8988T (cell line): Measurements from ENCODE around the gene SCCPDH.

Experiments
- DNase-seq: peaks from one replicate; pipeline ENCODE4 v3.0.0; 2011

The SCCPDH gene

DNA sequence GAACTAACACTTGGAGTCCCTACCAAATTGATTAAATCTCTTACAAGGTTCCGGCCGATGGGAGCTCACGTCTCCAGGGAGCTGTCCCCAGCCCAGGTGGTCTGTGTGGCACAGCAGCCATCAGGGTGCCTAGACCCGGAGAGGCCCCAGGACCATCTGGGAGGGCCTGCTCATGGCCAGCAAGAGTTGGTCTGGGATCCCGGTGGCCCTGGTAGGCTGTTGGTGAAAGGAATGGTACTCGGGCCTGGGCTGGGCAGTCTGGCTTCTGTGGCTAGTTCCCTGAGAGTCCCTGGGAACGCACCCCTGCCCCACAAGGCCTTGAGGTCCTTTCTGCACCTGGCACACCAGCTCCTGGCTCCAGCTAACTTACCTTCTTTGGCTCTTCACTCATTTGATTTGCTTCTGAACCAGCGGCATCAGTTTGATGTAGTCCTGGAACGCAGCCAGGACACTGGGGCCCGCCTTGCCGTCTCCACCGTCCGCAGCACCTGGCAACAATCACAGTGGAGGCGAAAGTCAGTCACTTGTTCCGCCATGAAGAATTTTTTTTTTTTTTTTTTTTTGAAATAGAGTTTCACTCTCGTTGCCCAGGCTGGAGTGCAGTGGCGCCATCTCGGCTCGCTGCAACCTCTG lies 62.5 kb downstream of the SCCPDH start:
- no peak for DNase-seq

DNA sequence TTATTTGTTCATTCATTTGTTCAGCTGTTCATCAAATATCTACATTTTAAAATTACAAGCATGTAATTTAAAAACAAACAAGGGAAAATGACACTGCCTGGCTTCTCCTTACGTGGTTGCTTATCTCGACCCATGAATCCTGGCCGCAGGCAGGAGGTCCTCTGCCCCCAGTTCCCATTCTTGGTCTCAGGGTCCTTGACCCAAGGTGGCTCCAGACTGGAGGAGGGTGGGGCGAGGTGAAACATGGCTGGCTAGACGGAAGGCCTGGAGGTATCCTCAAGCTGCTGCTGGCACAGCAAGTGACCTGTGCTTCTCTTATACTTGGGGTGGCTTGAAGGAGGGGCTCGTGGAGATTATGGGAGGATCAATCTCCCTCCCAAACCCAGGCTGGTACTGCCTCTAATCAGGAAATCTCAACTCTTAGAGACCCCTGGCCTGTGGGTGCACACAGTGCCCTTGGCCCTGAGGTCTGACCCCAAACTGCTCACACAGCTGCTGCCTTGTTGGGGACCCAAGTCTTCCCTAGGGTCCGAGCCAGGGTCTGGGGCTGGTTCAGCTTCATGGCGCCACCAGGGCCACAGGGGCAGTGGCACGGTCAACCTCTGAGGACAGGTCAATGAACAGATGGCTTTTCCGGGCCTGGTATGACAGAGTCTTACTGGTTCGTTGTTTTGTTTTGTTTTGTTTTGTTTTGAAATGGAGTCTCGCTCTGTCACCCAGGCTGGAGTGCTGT lies 63.7 kb downstream of the SCCPDH start:
- no peak for DNase-seq

DNA sequence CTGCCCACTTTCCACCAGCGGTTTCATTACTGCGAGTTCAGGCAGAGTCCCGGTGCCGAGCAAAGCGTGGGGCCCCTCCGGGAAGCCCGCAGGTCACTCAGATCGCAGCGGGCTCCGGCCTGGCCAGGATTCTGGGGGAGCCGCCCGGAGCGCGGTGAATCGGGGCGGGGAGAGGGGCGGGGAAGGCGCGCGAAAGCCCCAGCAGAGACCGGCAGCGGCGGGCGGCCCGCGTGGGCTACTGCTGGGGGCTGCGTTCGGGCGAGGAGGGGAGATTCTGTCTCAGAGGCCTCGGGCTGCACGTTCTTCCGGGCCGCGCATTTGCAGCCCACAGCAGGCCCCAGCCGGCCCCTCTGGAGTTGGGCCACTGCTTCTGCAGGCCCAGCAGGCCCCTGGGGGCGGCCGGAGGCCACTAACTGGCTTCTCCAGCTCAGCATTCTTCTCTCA lies 64.7 kb downstream of the SCCPDH start:
- DNase-seq = no peak

DNA sequence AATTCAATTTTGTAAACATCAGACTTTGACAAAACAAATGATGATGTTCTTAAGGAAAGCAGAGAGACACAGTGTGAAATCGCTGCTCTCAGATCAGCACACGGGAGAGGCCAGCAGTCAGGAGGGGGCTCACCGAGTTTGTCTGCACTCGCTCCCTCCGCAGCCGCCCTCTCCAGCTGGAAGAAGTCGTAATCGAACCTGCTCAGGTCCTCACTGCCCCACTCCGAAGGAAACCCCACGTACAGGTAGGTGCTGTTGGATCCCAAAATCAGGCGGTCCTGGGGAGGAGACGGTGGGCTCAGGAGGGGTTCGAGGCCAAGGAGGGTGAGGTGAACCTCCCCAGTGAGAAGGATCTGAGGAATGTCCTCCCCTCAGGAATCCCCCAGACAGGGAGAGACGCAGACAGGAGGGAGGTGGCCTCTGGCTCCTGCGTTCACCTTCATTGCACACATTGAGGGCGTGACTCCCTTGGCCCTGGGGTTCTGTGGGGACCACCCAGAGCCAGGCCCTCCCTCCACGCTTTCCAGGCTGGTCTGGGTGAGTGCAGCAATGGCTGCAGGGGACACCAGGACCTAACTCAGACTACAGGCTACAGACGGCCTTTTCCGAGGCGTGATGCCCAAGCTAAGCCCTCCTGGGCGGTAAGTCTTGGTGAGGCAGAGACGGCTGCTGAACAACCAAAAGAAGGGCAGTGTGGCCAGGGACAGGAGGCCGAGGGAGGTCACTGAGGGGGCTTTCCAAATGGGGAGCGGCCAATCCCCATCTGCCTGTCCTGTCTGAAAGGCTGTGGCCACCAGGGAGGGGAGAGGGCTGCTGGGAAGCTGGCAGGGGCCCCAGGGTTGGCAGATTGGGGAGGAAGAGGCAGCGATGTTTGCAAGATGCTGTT lies 65.5 kb downstream of the SCCPDH start:
- DNase-seq = no peak

DNA sequence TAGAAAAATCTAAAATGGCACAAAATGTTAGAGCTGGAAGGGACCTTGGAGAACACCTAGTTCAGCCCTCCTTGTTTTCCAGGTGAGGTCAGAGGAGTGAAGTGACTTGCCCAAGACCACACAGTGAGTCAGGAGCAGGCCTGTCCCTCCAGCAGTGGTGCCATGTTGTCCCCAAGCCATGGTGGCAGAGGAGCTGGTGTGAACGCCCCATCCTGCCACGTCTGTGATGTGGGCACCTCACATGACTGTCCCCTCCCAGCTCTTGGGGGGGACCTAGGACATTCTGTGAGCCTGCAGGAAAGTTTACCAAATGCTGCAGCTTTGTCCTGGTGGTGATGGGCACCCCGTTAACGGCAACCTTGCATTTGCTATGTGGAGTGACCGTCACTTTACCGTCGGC lies 66.2 kb downstream of the SCCPDH start:
- no peak for DNase-seq

DNA sequence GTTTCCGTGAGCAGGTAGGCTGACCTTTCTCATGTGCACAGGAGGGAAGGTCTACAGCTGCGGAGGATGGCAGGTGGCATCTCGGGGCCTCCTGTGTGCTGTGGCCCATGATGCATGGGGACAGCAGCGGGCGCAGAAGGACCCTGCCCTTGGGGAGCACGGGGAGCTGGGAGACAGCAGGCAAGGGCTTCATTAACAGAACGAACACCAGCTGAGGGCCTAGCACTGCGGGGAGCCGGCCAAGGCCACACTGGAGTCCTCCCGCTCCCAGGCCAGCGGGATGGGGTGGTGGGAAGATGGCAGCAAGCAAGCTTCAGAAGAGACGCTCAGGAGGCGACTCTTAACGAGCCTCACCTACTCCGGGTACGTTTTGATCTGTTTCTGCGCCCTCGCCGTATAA lies 66.6 kb downstream of the SCCPDH start:
- no peak for DNase-seq

DNA sequence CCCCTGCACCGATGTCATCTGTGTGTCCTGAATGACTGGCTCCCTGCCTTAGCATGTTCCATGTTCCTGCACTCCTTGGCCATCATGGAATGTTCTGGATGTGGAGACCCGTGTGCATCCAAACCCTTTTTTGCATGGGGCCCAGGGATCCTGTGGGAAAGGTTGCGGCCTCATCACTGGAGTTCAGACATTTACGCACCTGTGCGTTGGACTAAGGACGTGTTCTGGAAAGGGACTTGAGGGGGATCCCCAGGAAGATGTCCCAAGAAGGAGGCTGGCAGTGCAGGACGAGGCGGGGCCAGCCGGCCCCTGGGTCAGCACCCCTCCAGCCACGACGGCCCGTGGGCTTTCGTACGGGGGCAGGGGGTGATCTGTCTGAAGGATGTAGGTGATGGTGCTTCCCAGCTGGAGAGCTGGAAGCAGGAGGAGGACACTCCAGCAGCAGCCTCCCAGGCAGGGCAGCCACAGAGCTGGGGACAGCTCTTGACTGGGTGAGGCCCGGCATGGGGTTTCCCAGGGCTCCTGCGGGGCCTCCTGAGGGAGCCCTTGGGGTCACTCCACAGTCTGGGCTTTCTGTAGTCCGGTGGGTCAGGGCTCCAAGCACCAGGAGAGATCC lies 67.2 kb downstream of the SCCPDH start:
- no peak for DNase-seq

DNA sequence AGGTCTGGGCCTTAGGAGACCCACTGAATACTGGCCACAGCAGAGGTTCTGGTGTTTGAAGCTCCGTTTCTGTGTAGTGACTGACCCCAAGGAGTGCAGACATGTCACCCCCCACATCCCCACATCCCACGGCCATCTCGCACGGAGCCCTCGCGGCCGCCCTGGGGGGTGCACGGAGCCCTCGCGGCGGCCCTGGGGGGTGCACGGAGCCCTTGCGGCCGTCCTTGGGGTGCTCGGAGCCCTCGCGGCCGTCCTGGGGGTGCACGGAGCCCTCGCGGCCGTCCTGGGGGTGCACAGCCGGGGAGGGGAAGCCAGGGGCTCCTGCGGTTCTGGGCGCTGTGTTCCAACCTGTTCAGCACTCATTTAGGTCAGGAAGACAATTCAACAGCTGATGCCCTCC lies 68.4 kb downstream of the SCCPDH start:
- DNase-seq = no peak

DNA sequence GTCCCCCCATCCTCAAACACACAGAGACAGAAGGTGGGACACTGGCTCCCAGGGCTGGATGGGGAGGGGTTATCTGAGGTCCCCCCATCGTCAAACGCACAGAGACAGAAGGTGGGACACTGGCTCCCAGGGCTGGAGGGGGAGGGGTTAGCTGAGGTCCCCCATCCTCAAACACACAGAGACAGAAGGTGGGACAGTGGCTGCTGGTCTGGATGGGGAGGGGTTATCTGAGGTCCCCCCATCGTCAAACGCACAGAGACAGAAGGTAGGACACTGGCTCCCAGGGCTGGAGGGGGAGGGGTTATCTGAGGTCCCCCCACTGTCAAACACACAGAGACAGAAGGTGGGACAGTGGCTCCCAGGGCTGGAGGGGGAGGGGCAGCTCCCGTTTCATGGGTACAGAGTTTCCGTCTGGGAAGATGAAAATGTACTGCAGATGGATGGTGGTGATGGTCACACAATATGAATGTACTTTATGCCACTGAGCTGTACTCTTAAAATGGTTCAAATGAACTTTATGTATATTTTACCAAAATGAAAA lies 69.2 kb downstream of the SCCPDH start:
- DNase-seq = no peak

DNA sequence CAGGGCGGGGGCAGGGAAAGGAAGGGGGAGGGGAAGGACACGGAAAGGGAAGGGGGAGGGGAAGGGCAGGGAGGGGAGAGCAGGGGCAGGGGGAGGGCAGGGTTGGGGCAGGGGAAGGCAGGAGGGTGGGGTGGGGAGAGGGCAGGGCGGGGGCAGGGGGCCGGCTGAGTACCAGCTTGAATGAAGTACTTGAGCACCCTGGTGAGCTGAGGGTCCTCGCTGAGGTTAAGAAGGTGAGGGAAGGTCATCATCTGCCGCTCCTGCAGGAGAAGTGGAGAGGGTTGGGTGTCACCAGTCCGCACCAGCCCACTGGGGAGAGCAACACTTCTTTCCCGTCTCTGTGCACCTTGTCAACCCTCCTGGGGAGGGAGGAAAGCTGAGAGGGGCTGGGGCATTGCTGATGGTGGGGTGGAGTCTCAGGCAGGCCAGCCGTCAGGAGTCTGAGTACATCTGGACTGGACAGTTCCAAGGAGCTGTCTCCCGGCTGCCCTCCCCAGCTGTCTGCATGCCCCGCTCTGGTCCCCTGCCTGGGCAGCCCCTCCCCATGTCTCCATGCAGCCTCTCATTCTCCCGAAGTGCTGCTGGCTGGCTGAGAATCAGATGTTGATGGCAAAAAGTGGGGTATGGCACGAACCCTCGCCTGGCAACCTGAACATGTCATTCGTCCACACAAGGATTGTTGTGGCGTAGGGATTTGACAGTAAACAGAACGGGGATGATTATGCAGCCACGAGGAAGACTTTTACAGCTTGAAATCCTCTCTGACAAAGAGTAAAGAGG lies 70.0 kb downstream of the SCCPDH start:
- DNase-seq = no peak

DNA sequence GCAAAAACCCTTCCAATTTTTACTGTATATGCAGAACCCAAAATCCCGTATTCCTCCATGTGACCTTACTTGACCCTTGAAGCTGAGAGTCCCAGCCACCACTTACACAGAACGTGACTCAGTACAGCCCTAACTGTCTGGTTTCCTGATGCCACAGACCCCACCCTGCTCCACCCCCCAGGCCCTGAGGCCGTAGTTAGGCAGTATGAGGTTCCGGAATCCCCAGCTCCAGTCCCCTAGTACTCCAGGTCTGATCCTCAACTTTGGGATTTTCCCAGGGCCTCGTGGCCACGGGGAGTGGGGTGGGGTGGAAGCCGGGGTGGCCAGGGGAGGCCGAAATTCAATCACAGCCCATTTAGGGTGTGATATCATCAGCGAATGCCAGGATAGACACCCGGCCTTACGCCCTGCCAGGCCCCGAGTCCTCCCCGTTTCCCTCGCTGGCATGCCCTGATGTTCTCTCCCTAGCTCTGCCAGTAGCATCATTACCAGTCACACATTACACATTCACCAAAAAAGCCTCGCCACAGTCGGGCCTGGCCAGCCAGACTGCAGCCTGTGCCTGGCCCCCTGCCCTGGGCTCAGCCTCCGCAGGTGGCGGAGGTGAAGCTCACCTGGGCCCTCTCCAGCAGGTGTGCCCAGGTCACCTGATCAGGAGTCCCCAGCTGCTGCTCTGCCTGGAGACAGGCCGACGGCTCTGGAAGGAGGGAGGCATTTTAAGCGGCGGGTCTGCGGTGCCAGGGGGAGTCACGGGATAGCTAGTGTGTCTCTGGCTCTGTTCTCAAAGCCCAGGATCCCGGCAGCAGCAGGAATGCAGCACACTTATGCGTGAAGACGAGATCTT lies 70.8 kb downstream of the SCCPDH start:
- DNase-seq = no peak

DNA sequence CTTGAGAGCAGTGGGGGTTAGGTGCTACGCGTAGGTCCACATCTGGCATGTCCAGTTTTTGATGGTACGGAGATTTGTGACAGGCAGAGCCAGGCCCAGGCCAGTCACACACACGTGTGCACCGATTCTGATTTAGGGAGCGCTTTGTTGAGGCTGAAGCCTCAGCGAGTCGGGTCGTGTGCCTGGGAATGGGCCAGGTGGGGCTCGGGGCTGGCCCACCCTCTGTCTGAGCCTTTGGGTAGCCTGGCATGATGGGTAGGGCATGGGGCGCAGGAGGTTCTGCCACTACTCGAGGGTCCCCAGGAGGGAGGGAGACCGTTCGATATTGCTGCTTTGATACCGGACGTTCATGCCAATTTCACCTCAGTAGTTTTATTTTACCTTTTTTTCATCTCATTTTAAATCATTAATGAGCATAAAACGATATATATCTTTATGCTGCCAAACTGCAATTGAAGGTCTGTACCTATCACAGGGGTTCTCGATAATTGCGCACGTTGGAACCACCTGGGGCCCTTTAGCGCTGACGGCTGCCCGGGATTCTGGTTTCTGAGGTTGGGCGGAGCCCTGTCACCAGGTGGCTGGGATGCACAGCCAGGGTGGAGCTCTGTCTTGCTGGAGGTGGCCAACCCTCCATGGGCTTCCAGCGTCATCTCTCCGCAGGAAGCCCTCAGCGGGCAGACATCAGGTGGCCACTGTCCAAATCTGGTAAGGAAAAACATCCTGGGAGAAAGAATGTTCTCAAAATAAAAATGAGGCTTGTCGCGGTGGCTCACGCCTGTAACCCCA lies 71.9 kb downstream of the SCCPDH start:
- no peak for DNase-seq

DNA sequence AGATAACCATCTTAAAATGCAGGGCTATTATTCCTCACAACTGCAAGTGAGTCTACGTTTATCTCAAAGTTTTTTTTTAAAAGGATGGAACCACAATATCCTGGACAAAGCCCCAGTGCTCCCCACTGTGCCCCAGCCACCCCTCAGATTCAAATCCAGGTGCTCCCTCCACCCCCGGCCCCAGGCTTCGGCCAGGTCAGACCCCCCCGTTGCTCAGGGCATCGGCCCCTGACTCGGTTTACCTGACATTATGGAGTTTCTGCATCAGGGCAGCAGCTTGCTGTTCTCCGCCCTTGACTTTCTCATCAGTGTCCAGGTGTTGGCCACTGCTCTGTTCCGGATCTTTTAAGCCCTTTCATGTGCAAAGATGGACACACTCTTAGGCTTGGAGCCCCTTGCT lies 72.9 kb downstream of the SCCPDH start:
- no peak for DNase-seq

DNA sequence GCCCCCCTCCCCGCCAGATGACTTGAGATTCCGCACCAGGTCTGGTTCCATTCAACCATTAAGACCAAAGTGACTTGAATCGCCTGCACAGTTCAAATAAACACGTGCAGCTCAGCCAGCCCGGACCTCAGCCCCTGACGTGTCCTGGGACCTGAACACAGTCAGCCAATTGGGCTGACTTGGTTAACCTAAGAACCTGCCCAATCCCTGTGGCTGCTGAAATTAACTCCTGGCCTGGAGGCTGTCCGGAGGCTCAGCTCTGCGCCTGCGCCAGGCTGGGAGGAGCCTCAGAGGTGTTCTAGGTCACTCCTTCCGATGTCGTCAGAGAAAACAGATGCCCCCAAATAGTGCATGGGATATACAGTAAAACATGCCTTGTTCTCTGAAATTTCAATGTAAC lies 73.4 kb downstream of the SCCPDH start:
- DNase-seq = no peak

DNA sequence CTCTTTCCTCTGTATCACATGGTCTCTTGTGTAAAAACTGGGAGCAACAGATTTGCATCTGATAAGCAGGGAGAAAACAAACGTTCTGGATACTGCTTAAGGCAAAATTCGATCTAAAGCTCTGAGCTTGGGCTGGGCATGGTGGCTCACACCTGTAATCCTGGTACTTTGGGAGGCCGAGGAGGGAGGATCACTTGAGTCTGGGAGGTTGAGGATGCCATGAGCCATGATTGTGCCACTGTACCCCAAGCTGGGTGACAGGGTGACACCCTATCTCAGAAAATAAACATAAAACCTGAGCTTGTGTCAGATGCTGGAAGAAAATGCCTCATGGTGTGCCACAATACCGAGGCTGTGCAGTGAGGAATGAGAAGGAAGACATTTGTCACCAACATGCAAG lies 73.9 kb downstream of the SCCPDH start:
- no peak for DNase-seq

DNA sequence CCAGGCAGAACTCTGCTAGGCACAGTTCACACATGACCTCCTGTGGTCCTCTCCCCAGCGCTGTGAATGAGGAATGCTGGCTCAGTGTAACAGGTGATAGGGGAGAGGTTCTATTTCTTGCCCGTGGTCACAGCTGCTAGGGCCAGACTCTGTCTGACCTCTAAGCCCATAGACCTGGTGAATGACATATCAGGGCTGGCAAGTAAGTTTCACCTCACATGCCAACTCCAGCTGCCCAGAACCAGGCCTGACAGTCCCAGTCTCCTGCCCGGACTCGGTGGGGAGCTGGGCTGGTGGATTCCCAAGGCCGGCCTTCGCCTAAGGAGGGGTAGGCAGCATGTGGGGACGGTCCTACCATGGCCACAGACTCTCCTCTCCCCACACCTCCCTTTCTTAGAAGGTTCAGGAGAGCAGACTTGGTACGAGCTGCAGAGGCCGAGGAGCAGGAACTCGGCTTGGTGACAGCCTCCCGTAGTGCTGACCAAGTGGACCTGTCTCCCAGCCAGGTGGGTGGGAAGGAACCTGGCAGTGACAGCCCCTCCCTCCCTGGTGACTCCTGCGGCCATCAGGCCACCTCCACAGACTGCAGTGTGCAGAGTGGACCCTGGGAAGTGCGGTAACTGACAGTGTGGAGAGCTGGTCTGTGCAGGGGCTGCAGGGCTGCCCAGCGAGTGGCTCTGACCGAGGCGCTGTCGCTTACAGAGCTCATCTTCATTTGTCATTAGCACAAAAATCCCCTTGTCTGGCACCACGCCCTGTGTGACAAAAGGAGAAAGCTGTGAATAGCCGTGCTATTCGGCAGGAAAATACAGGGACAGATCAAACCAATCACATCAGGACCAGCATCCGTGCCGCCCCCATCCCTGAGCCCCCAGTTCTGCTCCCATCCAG lies 74.6 kb downstream of the SCCPDH start:
- DNase-seq = no peak

DNA sequence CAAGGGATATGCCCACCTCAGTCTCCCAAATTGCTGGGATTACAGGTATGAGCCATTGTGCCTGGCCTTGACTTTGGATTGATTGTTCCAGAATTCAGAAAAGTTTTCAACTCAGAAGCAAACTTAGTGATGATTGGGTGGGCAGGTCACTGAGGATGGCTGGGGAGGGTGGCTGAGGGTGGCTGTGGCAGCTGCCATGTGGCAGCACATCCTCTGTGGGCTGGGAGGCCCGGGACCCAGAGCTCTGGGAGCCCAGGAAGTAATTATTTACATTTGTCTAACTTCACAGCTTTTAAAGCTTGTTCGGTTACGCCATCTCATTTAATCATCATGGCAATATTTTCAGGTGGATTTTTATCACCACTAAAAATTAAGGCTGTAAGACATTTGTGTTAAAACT lies 76.1 kb downstream of the SCCPDH start:
- no peak for DNase-seq

DNA sequence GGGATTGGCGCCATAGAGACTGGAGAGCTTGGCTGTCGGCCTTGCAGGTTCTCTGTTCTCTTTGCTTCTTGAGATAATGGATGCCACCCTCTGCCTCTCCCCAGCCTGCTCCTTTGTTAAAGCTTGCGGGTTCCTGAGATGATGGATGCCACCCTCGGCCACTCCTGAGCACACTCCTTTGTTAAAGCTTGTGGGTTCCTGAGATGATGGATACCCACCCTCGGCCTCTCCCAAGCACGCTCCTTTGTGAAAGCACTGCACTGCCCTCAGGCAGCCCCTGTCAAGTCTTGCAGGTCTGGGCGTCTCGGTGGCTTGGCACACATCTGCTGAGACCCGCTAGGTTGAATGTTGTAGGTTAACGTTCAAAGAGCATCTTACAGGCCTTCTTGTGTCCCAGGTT lies 76.5 kb downstream of the SCCPDH start:
- DNase-seq = no peak

DNA sequence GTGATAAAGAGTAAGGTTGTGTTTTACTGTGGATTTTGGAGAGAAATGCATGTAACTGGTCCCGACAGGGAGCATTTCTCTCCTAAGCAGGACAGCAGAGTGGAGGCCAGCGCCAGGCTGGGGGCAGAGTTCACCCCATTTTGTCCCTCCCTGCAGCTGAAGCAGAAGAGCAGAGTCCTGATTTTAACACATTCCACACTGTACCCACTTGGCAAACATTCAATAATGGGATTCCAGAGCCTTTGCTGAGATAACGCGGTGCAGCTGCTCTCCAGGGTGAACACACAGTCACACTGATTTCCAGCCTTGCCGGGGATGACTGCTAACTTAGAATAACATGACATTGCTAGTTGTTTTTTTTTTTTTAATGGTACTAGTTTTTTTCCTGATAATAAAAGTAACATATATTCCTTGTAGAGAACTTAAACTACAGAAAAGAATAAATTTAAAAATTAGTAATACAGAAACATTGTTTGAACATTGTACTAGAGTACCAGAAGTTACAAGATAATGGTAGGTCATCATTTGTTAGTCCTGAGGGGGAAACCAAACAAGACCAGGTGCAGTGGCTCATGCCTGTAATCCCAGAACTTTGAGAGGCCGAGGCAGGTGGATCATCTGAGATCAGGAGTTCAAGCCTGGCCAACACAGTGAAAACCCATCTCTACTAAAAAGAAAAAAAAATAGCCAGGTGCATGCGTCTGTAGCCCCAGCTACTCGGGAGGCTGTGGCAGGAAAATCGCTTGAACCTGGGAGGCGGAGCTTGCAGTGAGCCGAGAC lies 77.2 kb downstream of the SCCPDH start:
- DNase-seq = no peak
